ENCODE data around the gene ARFGAP3. TPM values are rescaled to one million over a fixed set of nuclear protein-coding genes. Genes with fewer than 3 reads are reported as not detected.

Gene ARFGAP3
- total RNA-seq, 2 donors from 2014 or later: 20.5 to 36.9 TPM

GRCh38 chr22:42788021-42788420 lies 69.1 kb downstream of the ARFGAP3 start:
- H3K4me1 ChIP-seq (ENCODE audit: control insufficient read depth, insufficient read depth, low read length): no peaks in the 10 kb centered on the region
- H3K27me3 Mint-ChIP-seq (ENCODE audit: insufficient read depth): peaks cover 2% of the 10 kb centered on the region
- no peaks in the 10 kb centered on the region for H3K36me3 Mint-ChIP-seq (ENCODE audit: low read depth)
- H3K9me3 Mint-ChIP-seq: no peaks in the 10 kb centered on the region
- H3K9me3 ChIP-seq (ENCODE audit: control insufficient read depth, low read length): no peaks in the 10 kb centered on the region
- WGBS, 2 experiments (ENCODE audit: insufficient coverage in 1 of 2, insufficient read length in 1 of 2): 93 to 94% methylated on average over 5 to 12 of the region's 12 CpGs
- H3K36me3 ChIP-seq (ENCODE audit: control insufficient read depth, insufficient read depth, low read length): no peaks in the 10 kb centered on the region
- no peak overlapping the region for H3K4me3 ChIP-seq (ENCODE audit: low read length)
- no peak overlapping the region for H3K27ac ChIP-seq (ENCODE audit: low read depth, low read length)
- no peak overlapping the region for H3K9ac ChIP-seq (ENCODE audit: extremely low read depth, low read length, poor library complexity, severe bottlenecking)
- no peak overlapping the region for H3K4me3 Mint-ChIP-seq
- DNase-seq: no peak
- no peak for TF ChIP-seq CTCF (conservative IDR thresholded peaks at IDR 0.05)
- H3K27ac Mint-ChIP-seq: no peak overlapping the region
- no peaks in the 10 kb centered on the region for H3K27me3 ChIP-seq (ENCODE audit: control insufficient read depth, insufficient read depth, low read length, poor library complexity, severe bottlenecking)
- no peaks in the 10 kb centered on the region for H3K4me1 Mint-ChIP-seq

GRCh38 chr22:42787357-42787736 lies 69.7 kb downstream of the ARFGAP3 start:
- WGBS, 2 experiments (ENCODE audit: insufficient coverage in 1 of 2, insufficient read length in 1 of 2): 91% methylated on average over 12 to 14 of the region's 14 CpGs
- no peaks in the 10 kb centered on the region for H3K9me3 ChIP-seq (ENCODE audit: control insufficient read depth, low read length)
- Mint-ChIP-seq H3K4me3 (no peak overlapping the region), H3K36me3 (ENCODE audit: low read depth) (no peaks in the 10 kb centered on the region), H3K4me1 (no peaks in the 10 kb centered on the region), H3K9me3 (no peaks in the 10 kb centered on the region), H3K27ac (no peak overlapping the region), H3K27me3 (ENCODE audit: insufficient read depth) (peaks cover 2% of the 10 kb centered on the region)
- no peak for TF ChIP-seq CTCF (conservative IDR thresholded peaks at IDR 0.05)
- H3K9ac ChIP-seq (ENCODE audit: extremely low read depth, low read length, poor library complexity, severe bottlenecking): no peak overlapping the region
- H3K4me1 ChIP-seq (ENCODE audit: control insufficient read depth, insufficient read depth, low read length): no peaks in the 10 kb centered on the region
- peak; percentile 41 for DNase-seq
- H3K4me3 ChIP-seq (ENCODE audit: low read length): no peak overlapping the region
- no peak overlapping the region for H3K27ac ChIP-seq (ENCODE audit: low read depth, low read length)
- no peaks in the 10 kb centered on the region for H3K27me3 ChIP-seq (ENCODE audit: control insufficient read depth, insufficient read depth, low read length, poor library complexity, severe bottlenecking)
- no peaks in the 10 kb centered on the region for H3K36me3 ChIP-seq (ENCODE audit: control insufficient read depth, insufficient read depth, low read length)

- Mint-ChIP-seq H3K4me1 (no peaks in the 10 kb centered on the region), H3K27me3 (ENCODE audit: insufficient read depth) (peaks cover 2% of the 10 kb centered on the region), H3K9me3 (no peaks in the 10 kb centered on the region), H3K27ac (no peak overlapping the region), H3K36me3 (ENCODE audit: low read depth) (no peaks in the 10 kb centered on the region), H3K4me3 (no peak overlapping the region)
- Histone ChIP-seq H3K9me3 (ENCODE audit: control insufficient read depth, low read length) (no peaks in the 10 kb centered on the region), H3K27me3 (ENCODE audit: control insufficient read depth, insufficient read depth, low read length, poor library complexity, severe bottlenecking) (no peaks in the 10 kb centered on the region), H3K4me3 (ENCODE audit: low read length) (no peak overlapping the region), H3K9ac (ENCODE audit: extremely low read depth, low read length, poor library complexity, severe bottlenecking) (no peak overlapping the region), H3K27ac (ENCODE audit: low read depth, low read length) (no peak overlapping the region), H3K36me3 (ENCODE audit: control insufficient read depth, insufficient read depth, low read length) (no peaks in the 10 kb centered on the region), H3K4me1 (ENCODE audit: control insufficient read depth, insufficient read depth, low read length) (no peaks in the 10 kb centered on the region)
- no peak for TF ChIP-seq CTCF (conservative IDR thresholded peaks at IDR 0.05)
- WGBS, 2 experiments (ENCODE audit: insufficient coverage in 1 of 2, insufficient read length in 1 of 2): 93 to 97% methylated on average over 15 to 16 of the region's 16 CpGs
- DNase-seq: peak; percentile 47
These were observed 70.3 kb downstream of the ARFGAP3 start for GRCh38 chr22:42786606-42787356.

Data from endodermal cell (in vitro differentiated cells).